GM21717 (cell line): ENCODE data around the gene NPAS2.

Experiments used
- ATAC-seq: cut with Tn5 transposase; IDR thresholded peaks from one replicate; pipeline ENCODE4 v1.9.1; 2021; ENCODE audit warnings: mild to moderate bottlenecking, moderate library complexity; ENCODE audit not compliant: unreplicated experiment

The NPAS2 gene

DNA sequence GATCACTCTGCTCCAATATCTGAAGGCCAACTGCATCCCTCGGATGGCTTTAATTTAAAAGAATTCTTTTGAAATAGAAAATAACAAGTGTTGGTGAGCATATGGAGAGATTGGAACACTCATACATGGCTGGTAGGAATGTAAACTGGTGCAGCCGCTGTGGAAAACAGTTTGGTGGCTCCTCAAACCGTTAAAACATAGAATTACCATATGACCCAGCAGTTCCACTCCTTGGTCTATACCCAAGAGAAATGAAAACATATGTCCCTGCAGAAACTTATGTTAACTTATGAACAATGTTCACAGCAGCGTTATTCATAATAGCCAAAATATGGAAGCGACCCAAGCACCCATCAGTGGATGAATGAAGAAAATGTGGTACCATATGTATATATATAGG lies 60.1 kb downstream of the NPAS2 start:
- ATAC-seq, result no peak

DNA sequence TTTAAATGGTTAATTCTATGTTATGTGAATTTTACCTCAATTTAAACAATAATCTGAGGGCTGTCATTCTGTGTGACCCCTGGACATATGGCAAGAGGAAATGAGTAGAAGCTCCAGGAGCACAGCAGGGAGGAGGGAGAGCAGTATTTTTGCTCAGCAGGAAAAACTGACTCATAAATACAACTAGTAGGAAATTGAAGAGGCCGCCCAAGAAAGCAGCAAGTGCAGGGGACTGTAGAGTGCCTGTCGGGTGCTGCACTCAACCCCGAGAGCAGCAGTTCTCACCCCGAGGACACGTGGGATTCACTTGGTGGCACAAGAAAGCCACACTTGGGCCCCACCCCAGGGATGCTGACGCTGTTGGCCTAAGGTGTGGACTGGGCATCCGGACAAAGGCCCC lies 60.8 kb downstream of the NPAS2 start:
- ATAC-seq, result no peak

DNA sequence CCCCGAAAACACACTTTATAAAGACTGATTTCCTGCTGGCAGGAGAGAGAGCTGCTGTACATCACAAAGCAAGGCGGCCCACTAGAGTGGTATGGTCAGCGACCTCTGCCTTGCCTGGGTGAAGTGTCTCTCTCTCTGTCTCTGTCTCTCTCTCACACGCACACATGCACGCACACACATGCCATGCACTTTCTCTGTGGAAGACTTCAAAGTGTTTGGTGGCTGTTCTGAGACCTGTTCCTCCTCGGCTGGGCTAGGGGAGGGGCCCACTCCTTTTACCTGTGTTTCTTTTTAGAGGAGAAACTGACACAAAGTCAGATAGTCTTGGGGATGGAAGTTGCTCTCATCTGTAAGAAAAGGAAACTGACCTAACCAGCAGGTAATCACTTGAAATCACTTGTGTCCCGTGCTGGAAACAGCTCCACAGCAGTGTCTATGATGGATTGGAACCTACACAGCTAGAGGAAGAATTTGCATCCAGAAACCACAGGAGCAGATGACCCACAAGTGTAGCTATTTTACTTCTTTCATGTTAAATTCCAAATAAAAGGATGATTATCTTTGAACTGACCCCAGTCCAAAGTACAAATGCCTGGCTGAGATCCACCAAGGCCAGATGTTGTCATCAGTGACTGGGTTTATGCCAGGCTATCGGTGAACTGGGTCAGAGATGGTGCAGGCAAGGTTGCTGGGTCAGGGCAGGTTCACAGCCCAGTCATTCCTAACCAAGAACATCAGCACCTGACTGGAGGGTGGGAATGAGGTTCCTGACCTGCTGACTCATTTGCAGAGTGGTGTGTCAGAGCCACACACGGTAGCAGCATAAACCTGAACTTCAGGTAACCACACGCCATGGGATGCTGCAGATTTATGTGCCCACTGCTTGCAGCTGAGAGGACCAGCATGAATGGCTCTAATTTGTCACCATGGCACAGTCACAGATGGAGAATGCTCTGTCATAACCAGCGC lies 63.0 kb downstream of the NPAS2 start:
- ATAC-seq, result no peak

DNA sequence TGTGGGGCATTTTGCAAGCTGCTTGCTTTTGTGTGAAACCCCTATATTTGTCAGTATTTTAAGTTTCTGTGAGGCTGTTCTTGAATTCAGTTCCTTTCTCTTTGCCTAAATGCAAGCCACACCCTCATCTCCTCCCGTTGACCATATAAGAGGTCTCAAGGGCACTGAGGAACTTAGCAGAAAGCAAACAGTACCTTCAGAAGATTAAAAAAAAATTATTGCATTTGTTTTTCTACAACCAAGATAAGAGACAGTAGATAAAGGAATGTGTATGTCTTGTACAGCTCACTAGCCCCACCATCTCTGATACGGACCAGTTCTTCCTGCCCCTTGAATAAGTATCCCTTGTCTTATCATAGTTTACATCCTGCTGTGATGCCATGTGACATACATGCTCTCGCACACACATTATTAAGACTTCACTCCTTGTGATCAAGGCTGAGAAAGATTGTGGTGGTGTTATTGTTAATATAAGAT lies 64.2 kb downstream of the NPAS2 start:
- no peak for ATAC-seq

DNA sequence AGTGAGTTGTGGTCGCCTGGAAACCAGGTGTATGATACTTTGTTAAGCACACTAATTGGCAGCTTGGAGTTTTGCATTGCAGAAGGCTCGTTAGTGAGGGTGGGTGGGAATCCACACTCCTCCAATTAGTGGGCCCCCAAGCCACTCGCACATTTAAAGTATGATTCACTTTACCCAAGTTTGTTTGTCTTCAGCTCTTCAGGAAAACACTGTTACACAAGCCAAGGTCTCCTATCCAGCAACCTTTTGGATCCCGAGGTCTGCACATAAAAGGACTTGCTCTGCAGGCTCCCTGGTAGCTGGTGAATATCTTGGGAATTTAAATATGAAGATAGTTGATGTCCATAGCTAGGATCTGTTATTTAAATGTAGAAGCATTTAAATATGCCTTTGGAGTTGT lies 66.1 kb downstream of the NPAS2 start:
- no peak for ATAC-seq

DNA sequence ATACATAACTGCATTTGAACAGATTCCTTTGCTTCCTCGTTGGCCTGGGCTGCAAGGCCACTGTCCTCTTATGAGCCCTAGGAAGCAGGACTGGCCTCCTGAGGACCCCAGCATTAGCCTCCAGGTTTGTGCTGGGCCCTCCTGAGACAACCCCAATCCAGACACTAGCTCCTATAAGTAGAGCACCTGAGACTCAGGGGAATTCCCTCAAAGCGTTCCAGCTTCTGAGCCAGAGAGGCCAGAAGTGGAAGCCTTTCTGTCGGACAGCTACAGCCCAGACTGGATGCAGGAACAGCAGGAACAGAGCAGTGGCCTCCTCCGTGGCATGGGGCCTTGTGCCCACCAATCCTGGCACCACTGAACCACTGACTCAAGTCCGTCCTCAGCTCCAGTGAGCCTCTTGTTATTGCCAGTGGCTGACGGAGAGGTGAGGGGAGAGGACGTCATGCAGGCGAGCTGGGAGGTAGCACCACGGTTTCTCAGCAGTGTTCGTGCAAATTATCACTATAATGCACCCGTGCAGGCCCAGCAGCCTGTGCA lies 67.2 kb downstream of the NPAS2 start:
- ATAC-seq, result no peak

DNA sequence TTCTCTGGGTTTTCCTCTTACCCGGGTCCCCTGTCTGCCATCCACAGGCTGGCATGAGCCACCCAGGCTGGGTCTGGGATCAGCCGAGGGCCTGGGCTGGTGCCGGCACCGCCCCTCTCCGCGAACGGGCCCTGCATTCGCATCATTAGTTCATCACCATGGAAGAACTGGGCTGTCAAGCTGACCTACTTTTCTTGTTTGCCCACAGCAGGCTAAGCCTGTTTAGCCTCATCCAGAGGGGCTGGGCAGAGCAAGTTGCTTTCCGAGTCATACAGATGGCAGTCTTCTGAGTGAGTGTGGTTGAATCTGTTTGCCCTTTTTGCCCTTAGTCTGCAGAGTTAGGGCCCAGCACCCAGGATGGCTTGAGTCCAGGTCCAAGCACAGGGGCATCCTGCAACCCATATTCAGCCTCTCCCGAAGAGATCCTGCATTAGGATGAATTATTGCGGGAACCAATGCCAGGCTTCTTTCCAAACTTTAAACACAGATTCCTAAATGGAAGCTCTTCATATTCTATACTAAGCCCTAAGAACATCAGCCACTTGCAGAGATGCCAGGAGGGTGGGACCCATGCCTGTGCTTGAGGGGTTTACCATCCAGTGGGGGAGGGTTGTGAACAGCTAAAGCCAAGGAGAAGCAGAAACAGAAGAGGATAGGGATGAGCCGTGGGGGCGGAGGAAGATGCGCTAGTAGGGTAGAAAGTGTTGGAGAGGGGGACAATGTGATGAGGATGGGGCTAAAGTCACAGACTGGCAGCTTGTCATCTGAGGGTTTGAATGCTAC lies 68.0 kb downstream of the NPAS2 start:
- ATAC-seq, result no peak

DNA sequence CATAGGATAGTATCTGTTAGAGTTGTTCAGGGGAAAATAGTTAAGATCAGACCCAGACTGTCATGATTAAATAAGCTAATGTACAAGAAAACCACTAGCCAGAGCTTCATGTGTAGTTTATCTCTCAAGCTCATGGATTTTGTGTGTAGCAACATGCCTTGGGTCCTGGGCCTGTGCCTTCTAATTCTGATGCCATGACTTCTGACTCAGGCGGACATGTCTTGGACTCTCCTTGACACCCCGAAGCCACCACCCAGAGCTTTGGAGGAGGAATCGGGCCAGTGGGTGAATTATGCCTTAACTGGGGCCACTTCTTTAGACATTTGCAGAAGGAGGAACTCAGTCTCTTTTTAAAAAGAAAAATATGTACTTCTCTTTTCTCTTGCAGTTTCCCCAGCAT lies 68.7 kb downstream of the NPAS2 start:
- ATAC-seq, result no peak

DNA sequence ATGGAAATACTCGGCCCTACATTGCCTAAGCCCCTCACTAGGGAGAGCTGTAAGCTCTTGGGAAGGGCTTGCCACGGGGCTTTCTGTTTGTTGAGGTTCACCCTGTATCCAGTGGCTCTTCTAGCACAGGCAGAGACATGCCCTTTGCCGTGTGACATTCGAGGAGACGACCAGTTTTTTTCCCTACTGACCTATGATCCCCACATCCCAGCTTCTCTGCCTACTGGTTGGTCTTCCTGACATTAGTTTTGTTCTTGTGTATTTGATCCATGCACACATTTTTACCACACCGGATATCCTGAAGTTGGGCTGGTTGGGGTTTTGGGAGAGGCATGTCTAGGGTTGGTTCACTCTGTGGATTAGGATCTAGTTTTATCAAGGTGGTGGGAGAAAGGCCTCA lies 69.3 kb downstream of the NPAS2 start:
- no peak for ATAC-seq

DNA sequence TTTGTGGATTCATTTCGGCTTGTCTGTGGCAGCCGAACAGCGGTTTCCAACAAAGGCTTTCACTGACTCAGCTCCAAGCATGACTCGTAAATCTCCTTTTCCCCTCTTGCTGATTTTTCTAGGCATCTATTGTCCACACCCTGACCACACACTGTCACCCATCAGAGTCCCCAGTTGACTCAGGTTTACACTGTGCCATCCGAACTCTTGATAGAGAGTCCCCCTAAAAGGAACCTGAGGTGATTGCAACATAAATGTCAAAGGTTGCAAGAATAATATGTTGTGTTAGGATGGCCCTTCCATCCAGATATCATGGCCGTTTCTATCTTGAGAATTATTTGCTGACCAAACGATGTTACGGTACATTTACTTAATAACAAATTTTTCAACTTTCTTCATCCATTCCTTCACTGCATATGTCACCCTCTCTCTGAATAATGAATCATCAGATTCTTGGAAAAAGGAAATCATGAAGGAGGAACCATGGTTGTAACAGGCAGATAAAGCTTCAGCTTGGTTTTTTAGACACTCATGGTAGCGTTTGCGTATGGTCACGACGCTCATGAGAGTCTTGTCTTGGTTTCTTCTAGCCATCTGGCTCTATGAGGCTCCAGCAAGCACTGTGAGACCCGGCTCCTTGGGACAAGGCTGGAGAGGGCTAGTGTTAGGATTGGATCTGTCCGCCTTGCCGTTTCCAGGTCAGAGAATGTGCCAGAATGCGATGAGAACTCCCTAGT lies 72.1 kb downstream of the NPAS2 start:
- no peak for ATAC-seq

DNA sequence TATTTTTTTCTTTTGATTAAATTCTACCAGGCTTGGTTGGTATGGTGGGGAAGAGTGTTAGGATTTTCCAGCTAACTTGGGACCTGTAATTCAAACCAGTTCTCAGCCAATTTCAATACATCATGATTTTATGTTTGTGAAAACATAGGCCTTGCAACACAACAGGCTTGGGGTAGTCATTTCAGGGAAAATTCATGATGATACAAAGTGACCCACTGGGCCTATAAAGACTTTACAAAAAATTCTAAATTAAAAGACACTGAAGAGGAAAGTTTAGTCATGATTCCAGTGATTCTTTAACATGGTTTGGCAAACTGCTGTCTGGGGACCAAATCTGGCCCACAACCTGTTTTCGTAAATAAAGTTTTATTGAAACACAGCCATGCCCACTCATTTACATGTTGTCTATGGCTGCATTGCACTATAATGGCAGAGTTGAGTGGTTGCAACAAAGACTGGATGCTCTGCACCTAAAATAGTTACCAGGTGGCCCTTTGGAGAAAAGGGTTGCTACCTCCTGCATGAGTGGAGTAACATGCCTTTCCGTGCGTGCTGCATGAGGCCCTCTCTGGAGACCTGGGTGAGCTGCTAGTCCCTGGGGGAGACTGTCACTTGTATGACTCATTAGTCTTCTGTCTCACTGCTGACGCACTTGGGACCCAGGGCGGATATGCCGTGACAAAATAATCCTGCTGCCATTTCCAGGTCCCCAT lies 73.6 kb downstream of the NPAS2 start:
- ATAC-seq, result peak; percentile 66

DNA sequence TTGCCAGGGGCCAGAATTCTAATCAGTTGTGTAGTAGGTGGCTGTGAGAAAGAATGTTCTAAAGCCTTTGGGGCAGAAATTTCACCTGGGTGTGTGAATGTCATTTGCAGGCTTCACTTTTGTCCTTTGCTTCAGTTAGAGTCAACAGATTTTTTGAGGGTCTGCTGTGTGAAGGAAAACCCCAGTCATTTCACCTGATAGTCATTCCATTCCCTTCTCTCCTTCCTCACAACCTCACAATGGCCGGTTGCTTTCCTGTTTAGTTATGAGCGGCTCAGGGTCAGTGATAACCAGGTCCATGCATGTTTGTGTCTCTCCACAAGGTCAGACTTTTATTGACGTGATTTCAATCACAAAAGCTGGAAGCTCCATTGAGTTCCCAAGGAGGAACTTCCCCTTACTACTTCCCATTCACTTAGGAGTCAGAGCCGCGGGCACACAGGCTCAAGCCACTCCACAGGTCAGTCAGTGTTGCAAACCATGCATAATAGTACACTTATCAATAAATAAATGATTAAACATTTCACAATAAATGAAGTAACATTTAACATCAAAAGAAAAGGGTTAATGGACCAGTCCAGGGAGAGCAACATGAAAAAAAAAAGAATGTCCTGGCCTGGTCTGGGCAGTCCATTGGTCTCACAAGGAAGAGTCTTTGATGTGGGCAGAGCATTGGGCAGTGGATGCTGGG lies 74.3 kb downstream of the NPAS2 start:
- ATAC-seq, result no peak

DNA sequence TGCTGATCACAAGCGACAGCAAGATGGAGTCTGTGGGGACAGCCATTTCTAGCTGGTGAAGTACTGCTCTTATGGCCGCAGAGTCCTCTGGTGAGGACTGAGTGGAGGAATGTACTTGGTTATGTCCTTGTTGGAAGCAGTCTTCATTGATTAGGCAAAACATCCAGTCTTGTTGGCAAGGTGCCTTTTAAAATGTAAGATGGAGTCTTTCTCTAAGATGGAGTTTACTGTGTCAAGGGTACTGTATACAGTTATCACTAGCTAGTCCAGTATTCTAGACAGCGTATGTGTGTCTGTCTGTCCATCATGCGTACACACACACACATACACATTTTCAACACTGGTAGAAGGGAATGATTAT lies 74.8 kb downstream of the NPAS2 start:
- ATAC-seq, result no peak

DNA sequence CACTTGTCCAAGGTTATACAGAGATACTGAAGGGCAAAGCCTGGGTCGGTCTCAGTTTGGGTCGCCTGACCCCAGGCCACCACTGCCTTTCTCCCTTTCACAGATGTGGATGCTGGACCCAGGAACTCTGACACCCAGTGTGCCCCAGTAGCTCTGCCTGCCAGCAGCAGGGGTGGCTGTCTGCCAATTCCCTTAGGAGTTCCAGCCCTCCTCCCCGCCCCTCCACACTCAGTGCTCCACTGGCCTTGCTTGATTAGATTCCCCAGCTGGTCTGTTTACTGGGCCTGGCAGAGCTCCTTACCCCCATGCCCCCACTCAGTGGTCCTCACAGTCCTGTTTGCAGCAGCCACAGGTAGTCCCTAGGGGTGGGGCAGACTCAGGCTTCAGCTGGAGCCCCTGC lies 75.5 kb downstream of the NPAS2 start:
- ATAC-seq, result no peak

DNA sequence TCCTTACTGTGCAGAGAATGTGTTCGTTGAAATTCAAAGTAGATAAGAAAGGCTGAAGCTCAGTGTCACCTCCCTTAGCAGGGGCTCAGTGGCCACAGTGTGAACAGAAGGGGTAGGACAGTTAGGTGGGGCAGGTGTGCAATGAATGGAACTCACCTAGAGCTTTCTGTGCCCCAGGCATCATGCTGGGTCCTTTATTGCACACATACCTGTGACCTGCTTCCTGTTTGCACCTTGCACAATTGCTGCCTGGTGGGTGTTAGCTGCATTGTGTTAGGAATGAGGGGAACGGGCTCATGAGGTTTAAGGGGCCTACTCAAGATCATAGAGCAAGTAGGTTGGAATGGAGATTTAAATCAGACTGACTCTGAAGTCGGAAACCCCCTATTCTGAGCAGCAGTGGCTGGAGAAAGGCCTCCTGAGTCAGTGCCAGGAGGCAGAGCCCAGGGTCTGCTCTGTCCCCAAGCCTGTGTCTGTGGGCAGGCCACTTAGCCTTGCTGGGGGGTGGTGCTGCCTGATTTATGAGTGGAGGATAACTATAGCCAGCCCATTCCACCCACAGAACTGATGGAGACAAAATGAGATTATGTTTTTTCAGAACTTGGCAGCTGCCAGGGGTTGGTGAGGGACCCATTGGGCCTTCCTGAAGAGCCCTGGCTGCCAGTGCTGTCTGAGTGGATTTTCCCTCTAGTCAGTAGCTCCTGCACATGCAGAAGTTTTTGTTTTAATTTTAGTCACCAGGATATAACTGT lies 76.2 kb downstream of the NPAS2 start:
- no peak for ATAC-seq

DNA sequence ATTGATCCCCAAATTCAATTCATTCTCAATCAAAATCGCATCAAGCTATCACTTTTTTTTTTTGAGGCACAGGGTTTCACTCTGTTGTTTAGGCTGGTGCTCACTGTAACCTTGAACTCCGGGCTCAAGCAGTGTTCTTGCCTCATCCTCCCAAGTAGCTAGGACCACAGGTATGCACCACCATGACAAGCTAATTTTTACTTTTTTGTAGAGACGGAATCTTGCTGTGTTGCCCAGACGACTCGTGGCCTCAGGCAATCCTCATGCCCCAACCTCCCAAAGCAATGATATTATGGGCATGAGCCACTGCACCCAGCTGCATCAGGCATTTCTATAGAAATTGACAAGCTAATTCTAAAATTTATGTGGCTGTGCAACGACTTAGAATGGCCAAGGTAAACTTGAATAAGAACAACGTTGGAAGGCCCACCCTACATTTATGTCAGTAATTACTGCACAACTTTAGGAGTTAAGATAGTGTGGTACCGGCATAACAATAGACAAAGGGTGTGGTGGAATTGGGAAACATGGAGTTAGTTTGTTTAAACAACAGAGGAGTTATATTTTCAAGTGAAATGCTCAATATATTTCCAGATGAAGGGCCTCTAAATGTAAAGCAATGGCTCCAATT lies 78.2 kb downstream of the NPAS2 start:
- no peak for ATAC-seq

DNA sequence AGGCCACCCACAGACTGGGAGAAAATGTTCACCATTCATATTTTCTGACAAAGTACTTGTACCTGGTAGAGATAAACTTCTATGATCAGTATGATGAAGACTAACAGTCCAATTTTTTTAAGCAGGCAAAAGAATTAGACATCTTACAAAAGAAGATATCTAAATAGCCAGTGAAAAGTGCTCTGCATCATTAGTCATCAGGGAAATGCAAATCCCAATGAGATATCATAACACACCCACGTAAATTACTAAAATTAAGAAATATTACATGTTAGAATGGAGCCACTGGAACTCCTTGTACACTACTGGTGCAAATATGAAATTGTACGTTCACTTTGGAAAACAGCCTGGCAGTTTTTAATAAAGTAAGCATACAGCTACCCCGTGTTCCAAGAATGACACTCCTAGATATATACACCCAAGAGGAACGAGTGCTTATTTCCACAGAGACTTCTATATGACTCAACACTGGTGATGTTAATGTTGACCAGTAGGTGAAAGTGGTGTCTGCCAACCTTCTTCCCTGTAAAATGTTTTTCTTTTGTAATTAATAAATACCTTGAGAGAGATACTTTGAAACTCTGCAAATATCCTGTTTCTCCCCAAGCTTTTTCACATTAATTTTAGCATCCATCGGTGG lies 80.3 kb downstream of the NPAS2 start:
- no peak for ATAC-seq

DNA sequence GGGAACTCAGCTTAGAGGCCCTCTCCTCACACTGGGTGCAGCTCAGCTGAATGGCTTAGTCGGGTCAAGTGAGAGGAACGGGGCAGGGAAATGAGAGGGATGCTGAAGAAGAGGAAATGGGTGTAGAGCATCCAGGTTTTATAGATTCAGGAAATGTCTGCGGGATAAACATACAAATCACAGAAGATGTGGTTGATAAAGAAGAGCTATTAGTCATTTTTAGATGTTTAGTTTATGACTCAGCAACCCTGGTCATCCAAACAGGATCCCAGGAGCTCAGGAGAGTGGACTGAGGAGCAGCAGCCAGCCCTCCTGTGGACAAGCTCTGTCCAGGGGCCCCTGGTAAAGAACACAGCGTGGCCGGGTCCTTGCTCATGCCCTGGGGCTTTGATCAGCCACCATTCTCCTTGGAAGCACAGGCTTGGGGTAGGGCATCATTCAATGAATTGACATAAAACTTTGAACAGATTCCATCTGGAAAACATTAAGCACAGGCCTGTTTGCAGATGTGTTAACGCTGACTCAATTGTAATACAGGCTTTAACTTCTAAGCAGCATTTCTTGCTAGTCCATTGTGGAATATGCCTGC lies 83.0 kb downstream of the NPAS2 start:
- no peak for ATAC-seq
